ENCODE measurements around the gene MBD5.

The MBD5 gene

DNA sequence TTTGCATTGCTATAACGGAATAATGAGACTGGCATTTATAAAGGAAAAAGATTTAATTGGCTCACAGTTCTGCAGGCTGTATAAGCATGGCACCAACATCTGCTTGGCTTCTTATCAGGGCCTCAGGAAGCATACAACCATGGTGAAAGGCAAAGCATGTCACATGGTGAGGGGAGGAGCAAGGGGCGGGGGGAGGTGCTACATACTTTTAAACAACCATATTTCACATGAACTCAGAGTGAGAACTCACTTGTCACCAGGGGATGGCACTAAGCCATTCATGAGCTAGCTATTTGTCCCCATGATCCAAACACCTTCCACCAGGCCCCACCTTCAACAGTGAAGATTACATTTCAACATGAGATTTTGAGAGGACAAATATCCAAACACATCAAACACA is 188.7 kb downstream of the MBD5 start:
- H4K20me1 ChIP-seq (ENCODE audit: insufficient read depth, low read length) = no peaks in the 10 kb centered on the region

DNA sequence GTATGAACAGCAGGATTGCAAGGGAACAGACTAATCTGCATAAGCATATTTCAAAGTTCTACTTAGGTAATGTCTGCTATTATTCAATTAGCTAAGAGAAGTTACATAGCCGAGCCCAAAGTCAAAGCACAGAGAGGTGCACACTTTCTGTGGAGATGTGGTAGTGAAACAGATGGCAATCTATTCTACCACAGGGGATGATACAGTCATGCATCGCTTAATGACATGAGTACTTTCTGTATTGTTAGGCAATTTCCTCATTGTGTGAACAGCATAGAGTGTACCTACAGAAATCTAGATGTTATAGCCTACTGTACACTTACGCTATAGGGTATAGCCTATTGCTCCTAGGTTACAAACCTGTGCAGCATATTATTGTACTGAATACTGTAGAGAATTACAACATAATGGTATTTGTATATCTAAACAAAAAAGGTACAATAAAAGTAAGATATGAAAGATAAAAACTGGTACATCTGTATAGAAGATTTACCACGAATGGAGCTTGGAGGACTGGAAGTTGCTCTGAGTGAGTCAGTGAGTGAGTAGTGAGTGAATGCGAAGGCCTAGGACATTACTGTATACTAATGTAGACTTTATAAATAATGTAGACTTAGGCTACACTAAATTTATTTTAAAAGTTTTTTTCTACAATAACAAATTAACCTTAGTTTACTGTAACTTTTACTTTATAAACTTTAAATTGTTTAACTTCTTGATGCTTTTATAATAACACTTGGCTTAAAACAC is 197.6 kb downstream of the MBD5 start:
- H3K9me3 ChIP-seq (ENCODE audit: insufficient read depth, low read length) = no peaks in the 10 kb centered on the region
- no peaks in the 10 kb centered on the region for H3K27me3 ChIP-seq (ENCODE audit: low read depth, low read length)
- no peak overlapping the region for H3K9ac ChIP-seq (ENCODE audit: low read length)
- no peaks in the 10 kb centered on the region for H3K4me1 ChIP-seq (ENCODE audit: low read length)
- no peak overlapping the region for H3K4me2 ChIP-seq (ENCODE audit: low read length)
- TF ChIP-seq, protein P1, sequence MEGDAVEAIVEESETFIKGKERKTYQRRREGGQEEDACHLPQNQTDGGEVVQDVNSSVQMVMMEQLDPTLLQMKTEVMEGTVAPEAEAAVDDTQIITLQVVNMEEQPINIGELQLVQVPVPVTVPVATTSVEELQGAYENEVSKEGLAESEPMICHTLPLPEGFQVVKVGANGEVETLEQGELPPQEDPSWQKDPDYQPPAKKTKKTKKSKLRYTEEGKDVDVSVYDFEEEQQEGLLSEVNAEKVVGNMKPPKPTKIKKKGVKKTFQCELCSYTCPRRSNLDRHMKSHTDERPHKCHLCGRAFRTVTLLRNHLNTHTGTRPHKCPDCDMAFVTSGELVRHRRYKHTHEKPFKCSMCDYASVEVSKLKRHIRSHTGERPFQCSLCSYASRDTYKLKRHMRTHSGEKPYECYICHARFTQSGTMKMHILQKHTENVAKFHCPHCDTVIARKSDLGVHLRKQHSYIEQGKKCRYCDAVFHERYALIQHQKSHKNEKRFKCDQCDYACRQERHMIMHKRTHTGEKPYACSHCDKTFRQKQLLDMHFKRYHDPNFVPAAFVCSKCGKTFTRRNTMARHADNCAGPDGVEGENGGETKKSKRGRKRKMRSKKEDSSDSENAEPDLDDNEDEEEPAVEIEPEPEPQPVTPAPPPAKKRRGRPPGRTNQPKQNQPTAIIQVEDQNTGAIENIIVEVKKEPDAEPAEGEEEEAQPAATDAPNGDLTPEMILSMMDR (IDR thresholded peaks at IDR 0.05; ENCODE audit: low read depth, low read length) = no peak
- no peak for TF ChIP-seq EZH2phosphoT487 (IDR thresholded peaks at IDR 0.05; ENCODE audit: low read depth)
- no peaks in the 10 kb centered on the region for H3K79me2 ChIP-seq (ENCODE audit: low read length)
- no peaks in the 10 kb centered on the region for H3K36me3 ChIP-seq (replicated peaks; ENCODE audit: low read depth, low read length)
- no peak overlapping the region for H2AFZ ChIP-seq (ENCODE audit: low read depth, low read length)
- no peaks in the 10 kb centered on the region for H4K20me1 ChIP-seq (ENCODE audit: insufficient read depth, low read length)
- H3K27ac ChIP-seq (ENCODE audit: low read length) = no peak overlapping the region
- H3K4me3 ChIP-seq (ENCODE audit: low read length) = no peak overlapping the region

More for the DNA sequence above, 188.7 kb downstream of the MBD5 start:
- Histone ChIP-seq H2AFZ (ENCODE audit: low read depth, low read length) (no peak overlapping the region), H3K9ac (ENCODE audit: low read length) (no peak overlapping the region), H3K36me3 (replicated peaks; ENCODE audit: low read depth, low read length) (no peaks in the 10 kb centered on the region), H3K27me3 (ENCODE audit: low read depth, low read length) (no peaks in the 10 kb centered on the region), H3K27ac (ENCODE audit: low read length) (no peak overlapping the region), H3K4me3 (ENCODE audit: low read length) (no peak overlapping the region), H3K9me3 (ENCODE audit: insufficient read depth, low read length) (no peaks in the 10 kb centered on the region), H3K79me2 (ENCODE audit: low read length) (no peaks in the 10 kb centered on the region), H3K4me1 (ENCODE audit: low read length) (no peaks in the 10 kb centered on the region), H3K4me2 (ENCODE audit: low read length) (no peak overlapping the region)
- TF ChIP-seq EZH2phosphoT487 (IDR thresholded peaks at IDR 0.05; ENCODE audit: low read depth) = no peak
- TF ChIP-seq, protein P1 (IDR thresholded peaks at IDR 0.05; ENCODE audit: low read depth, low read length) = no peak

DNA sequence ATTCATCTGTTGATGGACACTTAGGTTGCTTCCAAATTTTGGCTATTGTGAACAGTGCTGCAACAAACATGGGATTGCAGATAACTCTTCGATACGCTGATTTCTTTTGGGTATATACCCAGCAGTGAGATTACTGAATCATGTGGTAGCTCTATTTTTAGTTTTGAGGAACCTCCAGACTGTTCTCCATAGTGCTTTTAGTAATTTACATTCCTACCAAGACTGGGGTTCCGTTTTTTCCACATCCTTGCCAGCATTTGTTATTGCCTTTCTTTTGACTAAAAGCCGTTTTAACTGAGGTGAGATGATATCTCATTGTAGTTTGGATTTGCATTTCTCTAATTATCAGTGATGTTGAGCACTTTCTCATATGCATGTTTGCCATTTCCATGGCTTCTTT is 200.3 kb downstream of the MBD5 start:
- Histone ChIP-seq H3K27ac (ENCODE audit: low read length) (no peak overlapping the region), H3K9me3 (ENCODE audit: insufficient read depth, low read length) (no peaks in the 10 kb centered on the region), H3K9ac (ENCODE audit: low read length) (no peak overlapping the region), H4K20me1 (ENCODE audit: insufficient read depth, low read length) (no peaks in the 10 kb centered on the region), H3K4me3 (ENCODE audit: low read length) (no peak overlapping the region), H2AFZ (ENCODE audit: low read depth, low read length) (no peak overlapping the region), H3K79me2 (ENCODE audit: low read length) (no peaks in the 10 kb centered on the region), H3K4me1 (ENCODE audit: low read length) (no peaks in the 10 kb centered on the region), H3K27me3 (ENCODE audit: low read depth, low read length) (no peaks in the 10 kb centered on the region), H3K4me2 (ENCODE audit: low read length) (no peak overlapping the region), H3K36me3 (replicated peaks; ENCODE audit: low read depth, low read length) (no peaks in the 10 kb centered on the region)
- no peak for TF ChIP-seq EZH2phosphoT487 (IDR thresholded peaks at IDR 0.05; ENCODE audit: low read depth)
- TF ChIP-seq, protein P1 (IDR thresholded peaks at IDR 0.05; ENCODE audit: low read depth, low read length) = no peak

DNA sequence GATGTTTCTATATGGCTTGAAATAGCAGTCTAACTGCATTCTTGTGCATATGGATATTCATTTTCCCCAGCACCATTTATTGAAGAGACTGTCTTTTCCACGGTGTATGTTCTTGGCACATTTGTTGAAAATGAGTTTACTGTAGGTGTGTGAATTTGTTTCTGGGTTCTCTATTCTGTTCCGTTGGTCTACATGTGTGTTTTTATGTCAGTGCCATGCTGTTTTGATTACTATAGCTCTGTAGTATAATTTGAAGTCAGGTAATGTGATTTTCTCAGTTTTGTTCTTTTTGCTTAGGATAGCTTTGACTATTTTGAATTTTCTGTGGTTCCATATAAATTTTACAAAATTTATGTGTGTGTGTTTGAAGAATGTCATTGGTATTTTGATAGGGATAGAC is 201.0 kb downstream of the MBD5 start:
- no peak for TF ChIP-seq EZH2phosphoT487 (IDR thresholded peaks at IDR 0.05; ENCODE audit: low read depth)
- TF ChIP-seq, protein P1 (IDR thresholded peaks at IDR 0.05; ENCODE audit: low read depth, low read length) = no peak
- Histone ChIP-seq H3K4me3 (ENCODE audit: low read length) (no peak overlapping the region), H4K20me1 (ENCODE audit: insufficient read depth, low read length) (no peaks in the 10 kb centered on the region), H3K4me2 (ENCODE audit: low read length) (no peak overlapping the region), H3K27ac (ENCODE audit: low read length) (no peak overlapping the region), H3K9ac (ENCODE audit: low read length) (no peak overlapping the region), H3K36me3 (replicated peaks; ENCODE audit: low read depth, low read length) (no peaks in the 10 kb centered on the region), H3K27me3 (ENCODE audit: low read depth, low read length) (no peaks in the 10 kb centered on the region), H3K79me2 (ENCODE audit: low read length) (no peaks in the 10 kb centered on the region), H3K4me1 (ENCODE audit: low read length) (no peaks in the 10 kb centered on the region), H3K9me3 (ENCODE audit: insufficient read depth, low read length) (no peaks in the 10 kb centered on the region), H2AFZ (ENCODE audit: low read depth, low read length) (no peak overlapping the region)

Measured in OCI-LY3 (cell line).